HEK293 (cell line): ENCODE data around the gene LLGL2.

ENCODE experiments used
- CTCF ChIA-PET: fragments of 350-600 bp; formaldehyde crosslinking; extraction: SDS; loops from one replicate; lab custom pipeline; 2021; ENCODE audit warnings: antibody characterized with exemption; lab: Yijun Ruan, JAX
- POLR2A ChIA-PET: fragments of 300-600 bp; formaldehyde crosslinking; extraction: SDS; loops from one replicate; lab custom pipeline; 2020; ENCODE audit warnings: antibody characterized with exemption, inconsistent platforms; lab: Yijun Ruan, JAX
- H3K27ac ChIP-seq: fragments of 200-500 bp; sonication (Bioruptor generic); 2 replicates; pipeline ENCODE4 v1.5.1; 2014; ENCODE audit warnings: low read depth, low read length, control low read depth, inconsistent platforms; ENCODE audit errors: extremely low read depth
- H3K36me3 ChIP-seq, 2 experiments: fragments of 200-500 bp in 1 of 2; sonication (Bioruptor generic) in 1 of 2; 1 replicate in 1 of 2; 2 replicates in 1 of 2; pipeline ENCODE4 v1.5.1; 2014 to 2017; ENCODE audit warnings: inconsistent platforms in 2 of 2, low read length in 2 of 2; ENCODE audit not compliant: control insufficient read depth in 2 of 2, insufficient read depth in 1 of 2
- H3K4me1 ChIP-seq: fragments of 200-500 bp; sonication (Bioruptor generic); 2 replicates; pipeline ENCODE4 v1.5.1; 2014; ENCODE audit warnings: mild to moderate bottlenecking, low read length, inconsistent platforms; ENCODE audit not compliant: control insufficient read depth, insufficient read depth
- H3K4me3 ChIP-seq: 2 replicates; pipeline ENCODE4 v1.5.1; 2011; ENCODE audit warnings: low read depth, mild to moderate bottlenecking, control low read depth, low read length, moderate library complexity
- H3K9me3 ChIP-seq: fragments of 200-500 bp; sonication (Bioruptor generic); 2 replicates; pipeline ENCODE4 v1.5.1; 2014; ENCODE audit warnings: low read depth, low read length, inconsistent platforms; ENCODE audit not compliant: control insufficient read depth, insufficient read depth
- KLF10 ChIP-seq: fragments of 450-650 bp; IDR thresholded peaks from 2 replicates; pipeline ENCODE4 v1.5.1; 2018; ENCODE audit warnings: missing biosample characterization, mild to moderate bottlenecking, missing genetic modification characterization
- SCRT1 ChIP-seq: fragments of 450-650 bp; formaldehyde crosslinking; IDR thresholded peaks from 2 replicates; pipeline ENCODE4 v1.5.1; 2016; ENCODE audit warnings: missing biosample characterization, missing genetic modification characterization, borderline replicate concordance
- SCRT2 ChIP-seq: fragments of 450-650 bp; formaldehyde crosslinking; IDR thresholded peaks from 2 replicates; pipeline ENCODE4 v1.5.1; 2016; ENCODE audit warnings: missing biosample characterization, missing genetic modification characterization
- SP2 ChIP-seq: fragments of 450-650 bp; formaldehyde crosslinking; IDR thresholded peaks from 2 replicates; pipeline ENCODE4 v1.5.1; 2016; ENCODE audit warnings: missing biosample characterization, missing genetic modification characterization
- ZBTB1 ChIP-seq: fragments of 450-650 bp; formaldehyde crosslinking; IDR thresholded peaks from 2 replicates; pipeline ENCODE4 v1.5.1; 2016; ENCODE audit warnings: missing biosample characterization, missing genetic modification characterization
- ZNF214 ChIP-seq: fragments of 450-650 bp; formaldehyde crosslinking; IDR thresholded peaks from 2 replicates; pipeline ENCODE4 v1.5.1; 2017; ENCODE audit warnings: missing biosample characterization, mild to moderate bottlenecking, missing genetic modification characterization, borderline replicate concordance
- ZNF37A ChIP-seq: fragments of 450-650 bp; IDR thresholded peaks from 2 replicates; pipeline ENCODE4 v1.5.1; 2018; ENCODE audit warnings: missing biosample characterization, missing genetic modification characterization
- ZNF423 ChIP-seq: fragments of 450-650 bp; formaldehyde crosslinking; IDR thresholded peaks from 2 replicates; pipeline ENCODE4 v1.5.1; 2016; ENCODE audit warnings: missing biosample characterization, missing genetic modification characterization
- TF ChIP-seq, protein P1 (sequence below): fragments of 450-650 bp; formaldehyde crosslinking; optimal IDR thresholded peaks from 2 replicates; pipeline ENCODE3; 2016; ENCODE audit warnings: missing biosample characterization, mild to moderate bottlenecking, missing genetic modification characterization
- TF ChIP-seq, protein P2 (sequence below): fragments of 450-650 bp; formaldehyde crosslinking; IDR thresholded peaks from 2 replicates; pipeline ENCODE4 v1.5.1; 2017; ENCODE audit warnings: missing biosample characterization, missing genetic modification characterization
- TF ChIP-seq, protein P3 (sequence below): fragments of 450-650 bp; formaldehyde crosslinking; IDR thresholded peaks from 2 replicates; pipeline ENCODE4 v1.5.1; 2016; ENCODE audit warnings: missing biosample characterization, missing genetic modification characterization
- TF ChIP-seq, protein P4 (sequence below): fragments of 450-650 bp; formaldehyde crosslinking; IDR thresholded peaks from 2 replicates; pipeline ENCODE4 v1.5.1; 2017; ENCODE audit warnings: missing biosample characterization, missing genetic modification characterization

Gene LLGL2

DNA sequence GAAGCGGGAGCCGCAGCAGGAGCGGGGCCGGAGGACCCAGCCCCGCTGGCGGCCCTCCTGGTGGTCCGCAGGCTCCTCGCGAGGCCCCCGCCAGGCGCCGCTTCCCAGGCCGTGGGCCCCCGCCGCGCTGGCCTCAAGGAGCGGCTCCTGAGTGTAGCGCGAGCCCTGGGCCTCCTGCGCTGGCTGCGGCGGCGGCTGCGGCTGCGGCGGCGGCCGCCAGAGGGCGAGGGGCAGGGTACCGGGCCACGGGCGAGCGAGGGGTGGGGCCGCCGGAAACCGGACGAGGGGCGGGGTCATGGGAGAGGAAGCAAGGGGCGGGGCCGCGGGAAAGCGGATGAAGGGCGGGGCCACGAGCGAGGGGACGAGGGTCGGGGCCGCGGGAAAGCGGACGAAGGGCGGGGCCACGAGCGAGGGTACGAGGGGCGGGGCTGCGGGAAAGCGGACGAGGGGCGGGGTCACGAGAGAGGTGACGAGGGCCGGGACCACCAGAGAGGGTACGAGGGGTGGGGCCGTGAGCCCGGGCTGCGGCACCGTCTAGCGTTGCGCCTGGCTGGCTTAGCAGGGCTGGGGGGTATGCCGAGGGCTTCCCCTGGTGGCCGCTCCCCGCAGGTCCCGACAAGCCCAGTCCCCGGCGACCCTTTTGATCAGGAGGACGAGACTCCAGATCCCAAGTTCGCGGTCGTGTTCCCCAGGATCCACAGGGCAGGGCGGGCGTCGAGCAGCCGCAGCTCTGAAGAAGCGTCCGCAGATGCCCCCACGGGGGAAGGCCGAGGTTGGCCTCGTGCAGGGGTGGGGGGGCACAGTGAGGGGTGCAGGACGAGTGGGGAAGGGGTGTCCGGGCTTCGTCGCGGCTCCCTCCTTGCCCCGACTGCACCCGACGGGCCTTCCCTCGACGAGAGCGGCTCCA lies 63.8 kb downstream of the LLGL2 start (continued):
- TF ChIP-seq, protein P1, sequence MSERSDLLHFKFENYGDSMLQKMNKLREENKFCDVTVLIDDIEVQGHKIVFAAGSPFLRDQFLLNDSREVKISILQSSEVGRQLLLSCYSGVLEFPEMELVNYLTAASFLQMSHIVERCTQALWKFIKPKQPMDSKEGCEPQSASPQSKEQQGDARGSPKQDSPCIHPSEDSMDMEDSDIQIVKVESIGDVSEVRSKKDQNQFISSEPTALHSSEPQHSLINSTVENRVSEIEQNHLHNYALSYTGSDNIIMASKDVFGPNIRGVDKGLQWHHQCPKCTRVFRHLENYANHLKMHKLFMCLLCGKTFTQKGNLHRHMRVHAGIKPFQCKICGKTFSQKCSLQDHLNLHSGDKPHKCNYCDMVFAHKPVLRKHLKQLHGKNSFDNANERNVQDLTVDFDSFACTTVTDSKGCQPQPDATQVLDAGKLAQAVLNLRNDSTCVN (tag by site-specific recombination), result peak; percentile 61
- peak; percentile 26; the same call in 1 of the 2 replicates for TF ChIP-seq KLF10
- peak; percentile 88 for TF ChIP-seq SP2 (tag by site-specific recombination)
- TF ChIP-seq, protein P2, sequence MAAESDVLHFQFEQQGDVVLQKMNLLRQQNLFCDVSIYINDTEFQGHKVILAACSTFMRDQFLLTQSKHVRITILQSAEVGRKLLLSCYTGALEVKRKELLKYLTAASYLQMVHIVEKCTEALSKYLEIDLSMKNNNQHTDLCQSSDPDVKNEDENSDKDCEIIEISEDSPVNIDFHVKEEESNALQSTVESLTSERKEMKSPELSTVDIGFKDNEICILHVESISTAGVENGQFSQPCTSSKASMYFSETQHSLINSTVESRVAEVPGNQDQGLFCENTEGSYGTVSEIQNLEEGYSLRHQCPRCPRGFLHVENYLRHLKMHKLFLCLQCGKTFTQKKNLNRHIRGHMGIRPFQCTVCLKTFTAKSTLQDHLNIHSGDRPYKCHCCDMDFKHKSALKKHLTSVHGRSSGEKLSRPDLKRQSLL (tag by site-specific recombination), result peak; percentile 37; the same call in 1 of the 2 replicates
- no peak for TF ChIP-seq ZBTB1

DNA sequence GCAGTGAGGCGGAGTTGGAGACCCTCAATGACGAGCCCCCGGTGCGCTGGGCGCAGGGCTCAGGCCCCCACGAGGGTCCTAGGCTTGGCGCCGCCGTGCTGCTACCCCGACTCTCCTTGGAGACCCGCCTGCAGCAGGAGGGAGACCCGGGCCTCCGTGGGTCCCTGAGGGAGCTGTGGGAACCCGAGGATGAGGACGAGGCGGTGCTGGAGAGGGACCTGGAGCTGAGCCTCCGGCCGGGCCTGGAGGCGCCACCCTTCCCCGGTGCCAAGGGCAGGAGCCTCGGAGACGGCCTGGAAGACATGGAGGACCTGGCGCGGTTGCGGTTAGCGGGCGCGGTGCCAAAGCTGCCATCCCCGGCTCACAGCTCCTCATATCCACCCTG lies 64.4 kb downstream of the LLGL2 start:
- Histone ChIP-seq H3K4me3 (no peak overlapping the region), H3K36me3 (no peaks in the 10 kb centered on the region), H3K4me1 (peaks cover 2% of the 10 kb centered on the region; the same call in 1 of the 2 replicates), H3K9me3 (no peaks in the 10 kb centered on the region), H3K27ac (no peak overlapping the region)
- ChIA-PET POLR2A (interaction anchor here (0.7 to 2.5 kb wide), 5 partner anchors 10 to 134 kb away, joined by 3 to 9 read pairs (median 3); partner anchors contain the start of gene TMEM94), CTCF (interaction anchor here (0.7 to 5.1 kb wide), 9 partner anchors 11 to 176 kb away, joined by 3 to 58 read pairs (median 4); partner anchors contain the start of gene SMIM5)
- TF ChIP-seq, protein P3, sequence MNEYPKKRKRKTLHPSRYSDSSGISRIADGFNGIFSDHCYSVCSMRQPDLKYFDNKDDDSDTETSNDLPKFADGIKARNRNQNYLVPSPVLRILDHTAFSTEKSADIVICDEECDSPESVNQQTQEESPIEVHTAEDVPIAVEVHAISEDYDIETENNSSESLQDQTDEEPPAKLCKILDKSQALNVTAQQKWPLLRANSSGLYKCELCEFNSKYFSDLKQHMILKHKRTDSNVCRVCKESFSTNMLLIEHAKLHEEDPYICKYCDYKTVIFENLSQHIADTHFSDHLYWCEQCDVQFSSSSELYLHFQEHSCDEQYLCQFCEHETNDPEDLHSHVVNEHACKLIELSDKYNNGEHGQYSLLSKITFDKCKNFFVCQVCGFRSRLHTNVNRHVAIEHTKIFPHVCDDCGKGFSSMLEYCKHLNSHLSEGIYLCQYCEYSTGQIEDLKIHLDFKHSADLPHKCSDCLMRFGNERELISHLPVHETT, result no peak
- TF ChIP-seq, protein P2 (tag by site-specific recombination), result peak; percentile 81
- TF ChIP-seq ZNF214, result no peak
- TF ChIP-seq ZNF423 (tag by site-specific recombination), result no peak
- TF ChIP-seq ZNF37A (tag by site-specific recombination), result no peak

DNA sequence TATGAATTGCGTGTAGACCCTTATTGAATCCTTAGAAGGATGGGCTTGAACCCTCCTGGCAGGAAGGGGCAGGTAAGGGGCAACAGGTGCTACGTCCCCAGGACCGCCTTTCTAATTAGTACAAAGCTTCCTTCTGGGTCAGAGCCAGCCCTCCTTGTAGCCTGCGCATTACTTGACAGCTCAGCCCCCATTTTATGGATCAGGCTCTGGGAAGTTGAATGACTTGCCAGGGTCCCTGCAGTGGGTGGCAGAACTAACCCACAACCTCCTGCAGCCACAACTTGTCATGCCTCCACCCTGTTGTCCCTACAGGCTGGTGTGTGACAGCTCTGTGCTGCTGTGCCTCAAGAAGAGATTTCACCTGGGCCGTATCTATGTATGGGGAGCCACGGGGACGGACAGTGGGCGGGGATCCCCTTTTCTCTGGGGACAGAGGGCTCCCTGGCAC lies 64.8 kb downstream of the LLGL2 start:
- no peaks in the 10 kb centered on the region for H3K9me3 ChIP-seq
- no peak overlapping the region for H3K4me3 ChIP-seq
- ChIA-PET CTCF (interaction anchor here (0.7 to 5.1 kb wide), 10 partner anchors 11 to 175 kb away, joined by 3 to 58 read pairs (median 4); partner anchors contain the start of gene SMIM5), POLR2A (interaction anchor here (0.7 to 2.5 kb wide), 6 partner anchors 10 to 134 kb away, joined by 3 to 9 read pairs (median 3); partner anchors contain the start of gene TMEM94)
- TF ChIP-seq SCRT2 (tag by site-specific recombination), result peak; percentile 84
- TF ChIP-seq, protein P4, sequence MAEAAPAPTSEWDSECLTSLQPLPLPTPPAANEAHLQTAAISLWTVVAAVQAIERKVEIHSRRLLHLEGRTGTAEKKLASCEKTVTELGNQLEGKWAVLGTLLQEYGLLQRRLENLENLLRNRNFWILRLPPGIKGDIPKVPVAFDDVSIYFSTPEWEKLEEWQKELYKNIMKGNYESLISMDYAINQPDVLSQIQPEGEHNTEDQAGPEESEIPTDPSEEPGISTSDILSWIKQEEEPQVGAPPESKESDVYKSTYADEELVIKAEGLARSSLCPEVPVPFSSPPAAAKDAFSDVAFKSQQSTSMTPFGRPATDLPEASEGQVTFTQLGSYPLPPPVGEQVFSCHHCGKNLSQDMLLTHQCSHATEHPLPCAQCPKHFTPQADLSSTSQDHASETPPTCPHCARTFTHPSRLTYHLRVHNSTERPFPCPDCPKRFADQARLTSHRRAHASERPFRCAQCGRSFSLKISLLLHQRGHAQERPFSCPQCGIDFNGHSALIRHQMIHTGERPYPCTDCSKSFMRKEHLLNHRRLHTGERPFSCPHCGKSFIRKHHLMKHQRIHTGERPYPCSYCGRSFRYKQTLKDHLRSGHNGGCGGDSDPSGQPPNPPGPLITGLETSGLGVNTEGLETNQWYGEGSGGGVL (tag by site-specific recombination), result no peak
- TF ChIP-seq SCRT1 (tag by site-specific recombination), result peak; percentile 53; the same call in 1 of the 2 replicates
- no peak overlapping the region for H3K27ac ChIP-seq
- H3K4me1 ChIP-seq, result peaks cover 2% of the 10 kb centered on the region; the same call in 1 of the 2 replicates
- H3K36me3 ChIP-seq, result no peaks in the 10 kb centered on the region
